GM12878 (cell line): ENCODE data around the gene HOXA10. TPM values are rescaled to one million over a fixed set of nuclear protein-coding genes. Genes with fewer than 3 reads are reported as not detected.

Source experiments
- ATAC-seq: fragments of 200-7000 bp; cut with Tn5 transposase; 3 replicates; pipeline ENCODE4 v1.9.1; 2020; ENCODE audit warnings: mild to moderate bottlenecking, moderate library complexity
- BruUV-seq: library from RNA; stranded (reverse); fragments of 400-500 nt; replicated peaks from 2 replicates; lab custom pipeline; 2021; lab: Mats Ljungman, UMichigan
- CTCF ChIA-PET: fragments of 300-600 bp; sonication (Branson Sonifier 250); formaldehyde crosslinking; extraction: SDS; loops from one replicate; lab custom pipeline; 2021; ENCODE audit warnings: inconsistent platforms; lab: Yijun Ruan, JAX
- POLR2A ChIA-PET: fragments of 350-600 bp; formaldehyde crosslinking; extraction: SDS; loops from one replicate; lab custom pipeline; 2021; ENCODE audit warnings: inconsistent platforms; lab: Charles Lee
- RAD21 ChIA-PET: fragments of 300-600 bp; sonication (Branson Sonifier 250); formaldehyde crosslinking; loops from one replicate; lab custom pipeline; 2023; ENCODE audit warnings: antibody characterized with exemption; ENCODE audit not compliant: unreplicated experiment; lab: Charles Lee
- SMC1A ChIA-PET: fragments of 300-600 bp; sonication (Branson Sonifier 250); formaldehyde crosslinking; loops from one replicate; lab custom pipeline; 2023; ENCODE audit not compliant: unreplicated experiment, uncharacterized antibody; lab: Charles Lee
- DNase-seq: peaks from one replicate; pipeline ENCODE4 v3.0.0-alpha.2; 2011; ENCODE audit warnings: low read depth, low spot score
- FAIRE-seq: peaks from 3 replicates; lab custom pipeline; 2011; peaks lifted over from hg19 to GRCh38; lab: Jason Lieb, UNC
- H2AFZ ChIP-seq: 2 replicates; pipeline ENCODE4 v1.6.0; 2011; ENCODE audit warnings: low read depth, low read length, control low read depth; ENCODE audit not compliant: control insufficient read depth
- H3K27ac ChIP-seq: 2 replicates; pipeline ENCODE4 v1.5.1; 2011; ENCODE audit warnings: control low read depth; ENCODE audit not compliant: control insufficient read depth, insufficient read depth
- H3K27me3 ChIP-seq, 2 experiments: replicated peaks in 1 of 2; 2 replicates each; pipeline versions ENCODE4 v1.6.0 to v1.6.1; 2011; ENCODE audit warnings: low read length in 1 of 2; ENCODE audit not compliant: control insufficient read depth in 2 of 2, insufficient read depth in 2 of 2
- H3K36me3 ChIP-seq, 2 experiments: 2 replicates each; pipeline ENCODE4 v1.5.1; 2011; ENCODE audit warnings: low read length in 1 of 2; ENCODE audit not compliant: control insufficient read depth in 2 of 2, insufficient read depth in 2 of 2
- H3K4me1 ChIP-seq: 2 replicates; pipeline ENCODE4 v1.6.1; 2011; ENCODE audit warnings: mild to moderate bottlenecking, low read length, moderate library complexity, mixed read lengths; ENCODE audit not compliant: control insufficient read depth, insufficient read depth
- H3K4me2 ChIP-seq: 2 replicates; pipeline ENCODE4 v1.6.0; 2011; ENCODE audit warnings: control low read depth; ENCODE audit not compliant: control insufficient read depth, insufficient read depth
- H3K4me3 ChIP-seq: fragments of 200-600 bp; sonication (generic); 2 replicates; pipeline ENCODE4 v1.5.1; 2016
- H3K79me2 ChIP-seq: 2 replicates; pipeline ENCODE4 v1.6.0; 2011; ENCODE audit warnings: low read length; ENCODE audit not compliant: control insufficient read depth, insufficient read depth
- H3K9ac ChIP-seq: 2 replicates; pipeline ENCODE4 v1.8.0; 2011; ENCODE audit warnings: low read length, control low read depth, mixed read lengths; ENCODE audit not compliant: control insufficient read depth, insufficient read depth
- H3K9me3 ChIP-seq: replicated peaks from 3 replicates; pipeline ENCODE4 v1.5.1; 2011; ENCODE audit warnings: mild to moderate bottlenecking, low read length; ENCODE audit not compliant: control insufficient read depth, insufficient read depth
- H4K20me1 ChIP-seq: 2 replicates; pipeline ENCODE4 v1.6.0; 2011; ENCODE audit not compliant: control insufficient read depth, insufficient read depth
- EP300 ChIP-seq, 2 experiments: fragments of 150-350 bp in 1 of 2; IDR thresholded peaks; 2 replicates each; pipeline ENCODE4 v1.6.1; 2011 to 2012; ENCODE audit warnings: low read depth in 2 of 2, low read length in 2 of 2, borderline replicate concordance in 1 of 2, improper control_type of control experiment in 1 of 2, inconsistent platforms in 1 of 2; ENCODE audit not compliant: control insufficient read depth in 1 of 2
- FOXK2 ChIP-seq: fragments of 450-650 bp; IDR thresholded peaks from 2 replicates; pipeline ENCODE4 v1.6.1; 2017; ENCODE audit warnings: mild to moderate bottlenecking, moderate library complexity
- GATAD2B ChIP-seq: fragments of 450-650 bp; conservative IDR thresholded peaks from 2 replicates; pipeline ENCODE4 v1.6.1; 2017; ENCODE audit warnings: low read depth, mild to moderate bottlenecking, moderate library complexity
- IRF3 ChIP-seq: fragments of 450-650 bp; IDR thresholded peaks from 2 replicates; pipeline ENCODE4 v1.6.1; 2014; ENCODE audit warnings: mild to moderate bottlenecking
- LARP7 ChIP-seq: fragments of 450-650 bp; IDR thresholded peaks from 2 replicates; pipeline ENCODE4 v1.6.1; 2017; ENCODE audit warnings: mild to moderate bottlenecking
- NFIC ChIP-seq: IDR thresholded peaks from 2 replicates; pipeline ENCODE4 v1.6.1; 2012; ENCODE audit warnings: low read depth, mild to moderate bottlenecking, inconsistent platforms, low read length, moderate library complexity
- NFYA ChIP-seq: IDR thresholded peaks from 2 replicates; pipeline ENCODE4 v1.6.1; 2011; ENCODE audit warnings: low read depth, mild to moderate bottlenecking, low read length, improper control_type of control experiment, borderline replicate concordance
- NRF1 ChIP-seq: conservative IDR thresholded peaks from 2 replicates; pipeline ENCODE4 v1.6.1; 2011; ENCODE audit warnings: mild to moderate bottlenecking, low read depth, low read length, improper control_type of control experiment
- SIX5 ChIP-seq: IDR thresholded peaks from 2 replicates; pipeline ENCODE4 v1.6.1; 2011; ENCODE audit warnings: mild to moderate bottlenecking, low read depth, low read length, moderate library complexity; ENCODE audit not compliant: severe bottlenecking
- SPI1 ChIP-seq: IDR thresholded peaks from 2 replicates; pipeline ENCODE4 v1.6.1; 2011; ENCODE audit warnings: low read depth, mild to moderate bottlenecking, low read length, moderate library complexity, borderline replicate concordance; ENCODE audit not compliant: insufficient read depth
- SREBF1 ChIP-seq: IDR thresholded peaks from 2 replicates; pipeline ENCODE4 v1.6.1; 2012; ENCODE audit warnings: mild to moderate bottlenecking, low read length
- USF1 ChIP-seq: IDR thresholded peaks from 2 replicates; pipeline ENCODE4 v1.6.1; 2011; ENCODE audit warnings: borderline replicate concordance, low read depth, mild to moderate bottlenecking, moderate library complexity, mixed read lengths, low read length; ENCODE audit not compliant: insufficient read depth; ENCODE audit errors: extremely low read length
- ZBED1 ChIP-seq: IDR thresholded peaks from 2 replicates; pipeline ENCODE4 v1.6.1; 2016; ENCODE audit warnings: borderline replicate concordance
- ZNF687 ChIP-seq: fragments of 450-650 bp; IDR thresholded peaks from 2 replicates; pipeline ENCODE4 v1.6.1; 2017; ENCODE audit warnings: mild to moderate bottlenecking, moderate library complexity
- WGBS: methylation state at CpG from one replicate; pipeline ENCODE4 v1.1.6; 2016; ENCODE audit warnings: low lambda C conversion rate; ENCODE audit not compliant: insufficient replicate concordance, insufficient coverage; ENCODE audit errors: missing lambda C conversion rate; 5-methylcytosine and 5-hydroxymethylcytosine counted together
- in situ Hi-C: fragments of 300-500 bp; cut with MboI; formaldehyde crosslinking; loops from 9 replicates; pipeline ENCODE4 v1.14.3; 2018; ENCODE audit warnings: mixed read lengths
- intact Hi-C: fragments of 100-400 bp; cut with micrococcal nuclease; formaldehyde crosslinking; loops from one replicate; pipeline ENCODE4 v1.14.2; 2022; ENCODE audit not compliant: unreplicated experiment
- polyA plus RNA-seq, 11 experiments: library from polyadenylated mRNA; depleted of rRNA in 4 of 11; unstranded in 6 of 11; stranded (reverse) in 5 of 11; fragments of >200 nt; fragmentation: Nextera tagmentation in 4 of 11; fragmentation: Illumina TruSeq in 1 of 11; extraction: Ambion mirVana in 4 of 11; extraction: Trizol in 1 of 11; gene quantifications; 1 replicate in 1 of 11; 2 replicates in 10 of 11; pipeline versions ENCODE4 v1.2.1 to v1.2.3, GENCODE V29; 2011 to 2016; ENCODE audit warnings: inconsistent platforms in 2 of 11, missing spikeins in 2 of 11, low read depth in 1 of 11
- total RNA-seq, 4 experiments: library from RNA; depleted of rRNA in 3 of 4; stranded (reverse); fragments of >200 nt in 3 of 4; fragmentation: Illumina TruSeq in 1 of 4; extraction: Trizol in 1 of 4; gene quantifications; 2 replicates each; pipeline versions ENCODE4 v1.2.1 to v1.2.3, GENCODE V29; 2013 to 2021

Gene HOXA10
- total and polyA plus RNA-seq, 10 of the 15 experiments (the other 5 are each of a cell fraction or from before 2014, with no cell fraction given), result not detected

GRCh38 chr7:27121684-27122076 is 52.4 kb downstream of the HOXA10 start:
- Histone ChIP-seq H3K36me3 (no peaks in the 10 kb centered on the region), H3K4me1 (no peaks in the 10 kb centered on the region), H3K27me3 (no peaks in the 10 kb centered on the region; a peak in 2 of 4 replicates), H4K20me1 (no peaks in the 10 kb centered on the region), H3K9me3 (no peaks in the 10 kb centered on the region), H3K9ac (no peak overlapping the region), H2AFZ (no peak overlapping the region), H3K4me3 (no peak overlapping the region), H3K4me2 (no peak overlapping the region), H3K27ac (no peak overlapping the region), H3K79me2 (no peaks in the 10 kb centered on the region)
- ChIA-PET RAD21 (no interaction called here), SMC1A (interaction anchor here (1.1 kb wide), 1 partner anchor 10 kb away, joined by 3 read pairs; no protein-coding TSS in a partner anchor), POLR2A (no interaction called here), CTCF (no interaction called here)
- BruUV-seq, result no TSS peak
- ATAC-seq, result no peak
- WGBS, result 61% methylated on average over 7 of the region's 7 CpGs
- TF ChIP-seq NFIC (no peak), USF1 (no peak), NFYA (no peak), EP300 (IDR thresholded peaks at IDR 0.05; ENCODE audit: borderline replicate concordance in 1 of 2, control insufficient read depth in 1 of 2, low read depth in 2 of 2, low read length in 2 of 2) (no peak), SREBF1 (no peak), FOXK2 (no peak), SPI1 (no peak), ZNF687 (no peak), LARP7 (no peak), GATAD2B (no peak), ZBED1 (no peak), NRF1 (no peak), SIX5 (no peak), IRF3 (no peak)
- FAIRE-seq, result no peak
- no peak for DNase-seq
- in situ Hi-C loops, result no loop called here
- intact Hi-C loops, result no loop called here
